GM12878 (cell line): ENCODE measurements around the gene ITGB5.

Source experiments
- BRCA1 ChIP-seq: IDR thresholded peaks from 2 replicates; pipeline ENCODE4 v1.6.1; 2011; ENCODE audit warnings: low read depth, low read length, improper control_type of control experiment
- USF1 ChIP-seq: IDR thresholded peaks from 2 replicates; pipeline ENCODE4 v1.6.1; 2011; ENCODE audit warnings: borderline replicate concordance, low read depth, mild to moderate bottlenecking, moderate library complexity, mixed read lengths, low read length; ENCODE audit not compliant: insufficient read depth; ENCODE audit errors: extremely low read length

GRCh38 chr3:124884474-124885101 lies 2.6 kb downstream of the ITGB5 start:
- TF ChIP-seq BRCA1, result no peak
- no peak for TF ChIP-seq USF1
